Stimulated activated CD8-positive, alpha-beta memory T cell treated with anti-CD3 and anti-CD28 coated beads, Interleukin-4, amount 100 ng/mL, for 48 hours (primary cell): Measurements from ENCODE around the gene KIF15.
"Not testable (repeated sequence)": the region's sequence is repeated elsewhere in the genome, so short reads cannot be mapped to it uniquely, and the experiment has no call there.

Experiments used
- DNase-seq: peaks from one replicate; pipeline ENCODE4 v3.0.0-alpha.2; 2020

Gene KIF15

DNA sequence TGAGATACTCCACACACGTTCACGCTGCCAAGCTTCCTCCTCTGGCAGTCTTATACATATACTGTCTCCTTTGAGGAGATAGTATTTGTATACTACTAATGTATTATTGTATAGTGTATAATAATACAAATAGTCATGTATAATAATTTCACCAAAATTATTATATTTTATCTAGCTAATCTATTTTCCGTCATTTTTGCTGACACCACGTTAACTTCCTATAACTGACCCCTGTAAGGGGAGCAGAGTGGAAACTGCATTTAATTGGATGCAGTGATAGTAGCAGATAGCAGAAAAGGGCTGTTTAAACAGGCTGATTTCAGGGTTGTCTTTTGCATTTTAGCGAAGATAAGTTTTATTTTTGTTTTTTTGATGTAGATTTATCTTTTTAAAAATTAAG, 69.6 kb downstream of the KIF15 start:
- no peak for DNase-seq

DNA sequence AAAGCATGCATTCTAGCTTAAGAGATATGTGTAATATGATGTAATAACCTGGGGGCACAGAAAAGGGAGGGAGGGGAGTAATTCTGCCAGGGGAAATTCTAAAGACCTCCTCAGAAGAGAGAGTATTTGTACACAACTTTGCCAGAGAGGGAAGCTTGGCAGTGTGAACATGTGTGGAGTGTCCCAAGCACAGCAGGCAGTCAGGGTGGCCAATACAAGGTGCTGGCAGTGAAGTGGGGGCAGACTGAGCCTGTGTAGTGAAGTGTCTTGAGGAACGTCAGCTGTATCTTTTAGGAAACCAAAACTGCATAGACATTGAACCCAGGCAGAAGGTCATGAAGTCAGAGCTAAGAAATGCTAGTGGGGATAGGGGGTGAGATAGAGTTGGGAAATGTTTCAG, 70.4 kb downstream of the KIF15 start:
- DNase-seq: no peak

GRCh38 chr3:44832965-44833364, 71.4 kb downstream of the KIF15 start:
- DNase-seq: no peak

- no peak for DNase-seq
These were observed 71.8 kb downstream of the KIF15 start for GRCh38 chr3:44833394-44833793.

- no peak for DNase-seq
These were observed 74.1 kb downstream of the KIF15 start for GRCh38 chr3:44835684-44836083.

GRCh38 chr3:44842376-44842775, 80.8 kb downstream of the KIF15 start:
- no peak for DNase-seq

GRCh38 chr3:44845528-44846520, 84.2 kb downstream of the KIF15 start:
- no peak for DNase-seq

- no peak for DNase-seq
These were observed 87.0 kb downstream of the KIF15 start for GRCh38 chr3:44848634-44849033.

GRCh38 chr3:44856663-44857062, 95.1 kb downstream of the KIF15 start:
- DNase-seq: not testable (repeated sequence)

DNA sequence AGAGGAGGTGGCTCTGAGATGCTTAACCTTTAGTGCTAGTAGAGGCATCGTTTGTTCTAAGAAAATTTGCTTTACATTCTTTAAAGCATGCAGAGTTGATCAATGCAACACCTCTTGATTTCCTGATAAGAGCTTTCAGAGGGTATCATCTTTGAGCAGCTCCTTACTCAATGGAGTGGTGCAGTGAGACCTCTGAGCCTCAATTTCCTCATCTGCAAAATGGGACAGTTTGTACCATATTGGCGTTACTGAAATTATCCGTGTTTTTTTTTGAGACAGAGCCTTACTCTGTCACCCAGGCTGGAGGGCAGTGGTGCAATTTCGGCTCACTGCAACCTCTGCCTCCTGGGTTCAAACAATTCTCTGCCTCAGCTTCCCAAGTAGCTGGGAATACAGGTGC, 98.5 kb downstream of the KIF15 start:
- DNase-seq: no peak

GRCh38 chr3:44861412-44862225, 100.0 kb downstream of the KIF15 start, which contains the start of gene TMEM42:
TSS of gene TMEM42 (plus strand) at chr3:44861912. CDS start at chr3:44861925, 13 bp downstream.
- DNase-seq: peak; percentile 89

DNA sequence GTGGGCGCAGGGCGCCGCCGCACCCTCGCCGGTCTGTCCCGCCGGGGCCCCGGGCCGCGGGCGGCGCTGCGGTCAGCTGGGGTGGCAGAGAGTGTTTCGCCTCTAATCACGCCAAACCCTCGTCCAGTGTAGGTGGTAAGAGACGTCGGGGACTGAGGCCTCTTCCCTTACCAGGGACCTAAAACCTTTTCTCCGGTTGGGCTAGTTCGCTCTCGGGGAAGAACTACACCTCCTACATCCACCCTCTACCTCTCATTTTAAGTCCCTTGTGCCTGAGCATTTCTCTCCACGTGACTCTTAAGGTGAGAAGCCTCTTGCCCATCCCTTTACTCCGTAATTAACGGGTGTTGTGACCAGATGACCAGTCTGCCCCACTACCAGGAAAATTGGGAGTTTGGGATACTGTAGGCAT, 100.6 kb downstream of the KIF15 start:
- DNase-seq: peak; percentile 46

DNA sequence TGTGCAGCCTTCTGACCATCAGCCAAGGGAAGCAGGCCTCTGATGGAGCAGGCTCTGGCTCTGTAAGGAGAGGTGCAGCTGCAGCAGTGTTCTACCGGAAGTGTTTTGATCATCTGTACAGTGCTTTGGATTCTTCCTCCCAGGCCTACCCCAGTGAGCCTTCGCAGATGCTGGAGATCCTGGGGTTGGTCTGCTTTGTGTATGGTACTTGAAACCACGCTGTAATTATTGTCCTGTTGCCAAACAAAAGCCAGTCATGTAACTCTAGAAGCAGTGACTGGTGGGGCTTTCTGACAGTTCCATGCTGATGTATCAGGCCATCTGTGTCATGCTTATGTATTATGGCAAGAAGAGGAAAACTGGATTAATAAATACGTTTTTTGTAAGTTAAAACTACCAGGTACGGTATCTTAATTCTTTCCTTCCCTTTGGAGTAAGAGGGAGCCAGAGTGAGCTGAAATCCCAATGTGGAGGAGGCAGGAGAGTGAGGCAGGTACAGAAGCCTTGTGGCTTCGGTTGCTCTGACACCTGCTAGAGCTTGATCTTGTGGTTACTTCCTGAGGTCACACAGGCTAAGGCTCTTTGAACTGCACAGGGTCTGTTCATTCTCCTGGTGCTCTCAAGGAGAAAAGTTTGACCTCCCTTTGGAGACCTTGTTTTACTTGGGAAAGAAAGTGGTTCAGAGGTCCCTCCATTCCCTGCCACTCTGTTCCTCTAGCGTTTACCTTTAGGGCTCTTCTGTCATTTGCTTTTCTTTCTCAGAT, 103.9 kb downstream of the KIF15 start:
- no peak for DNase-seq

GRCh38 chr3:44867421-44868111, 106.0 kb downstream of the KIF15 start:
- no peak for DNase-seq

- no peak for DNase-seq
These were observed 108.9 kb downstream of the KIF15 start for GRCh38 chr3:44870375-44871061.

- no peak for DNase-seq
These were observed 112.7 kb downstream of the KIF15 start, which contains the start of gene TGM4 for GRCh38 chr3:44874308-44874707. TSS of gene TGM4 (plus strand) at chr3:44874608. CDS start at chr3:44874679, 71 bp downstream.

- no peak for DNase-seq
These were observed 114.0 kb downstream of the KIF15 start for GRCh38 chr3:44875596-44875995.

GRCh38 chr3:44877333-44877732, 115.7 kb downstream of the KIF15 start:
- DNase-seq: no peak

- no peak for DNase-seq
These were observed 118.7 kb downstream of the KIF15 start for GRCh38 chr3:44880284-44880683.

- no peak for DNase-seq
These were observed 121.8 kb downstream of the KIF15 start for GRCh38 chr3:44883213-44883955.

DNA sequence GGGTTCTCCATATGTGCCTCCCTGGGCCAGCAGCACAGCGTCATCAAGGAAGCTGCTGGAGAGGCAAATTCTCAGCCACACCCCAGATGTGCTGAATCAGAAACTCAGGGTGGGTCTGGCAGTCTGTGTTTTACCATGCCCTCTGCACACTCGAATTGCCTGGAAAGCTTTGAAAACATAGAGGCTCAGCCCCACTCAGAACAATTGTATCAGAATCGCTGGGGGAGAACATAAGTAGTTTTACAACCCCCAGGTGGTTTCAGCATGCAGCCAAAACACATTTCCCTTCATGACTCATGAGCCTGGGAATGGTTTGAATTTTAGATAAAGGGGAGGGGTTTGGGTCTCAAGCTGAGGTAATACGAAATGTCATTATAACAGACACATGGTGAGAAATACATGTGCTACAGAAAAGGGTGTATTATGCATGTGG, 122.4 kb downstream of the KIF15 start:
- no peak for DNase-seq
